Mucosa of descending colon (tissue), 3 donors: Measurements from ENCODE around the gene C1orf198. TPM values are rescaled to one million over a fixed set of nuclear protein-coding genes. Genes with fewer than 3 reads are reported as not detected.

Experiments used
- ATAC-seq: fragments of 200-7000 bp; cut with Tn5 transposase; one replicate; pipeline ENCODE4 v1.9.1; 2020; ENCODE audit warnings: mild to moderate bottlenecking, moderate library complexity
- DNase-seq, 3 donors: peaks; one replicate each; pipeline ENCODE4 v3.0.0-alpha.2; 2020
- H3K36me3 ChIP-seq: fragments of 200-600 bp; one replicate; pipeline ENCODE4 v1.8.0; 2021; ENCODE audit warnings: low read depth, mild to moderate bottlenecking
- H3K4me1 ChIP-seq: fragments of 200-600 bp; one replicate; pipeline ENCODE4 v1.8.0; 2021; ENCODE audit warnings: low read depth, mild to moderate bottlenecking
- H3K4me3 ChIP-seq: fragments of 200-600 bp; one replicate; pipeline ENCODE4 v1.8.0; 2021; ENCODE audit warnings: mild to moderate bottlenecking
- H3K9me3 ChIP-seq: fragments of 200-600 bp; one replicate; pipeline ENCODE4 v1.8.0; 2021; ENCODE audit warnings: mild to moderate bottlenecking
- CTCF ChIP-seq: fragments of 200-600 bp; IDR thresholded peaks from one replicate; pipeline ENCODE4 v1.8.0; 2022; ENCODE audit warnings: antibody characterized with exemption, mild to moderate bottlenecking
- intact Hi-C, 2 donors: fragments of 100-400 bp; cut with DNase I in 1 of 2; cut with micrococcal nuclease in 1 of 2; formaldehyde crosslinking; loops; one replicate each; pipeline versions ENCODE4 v1.11.0 to v1.11.1; 2022; cut with DNase I, micrococcal nuclease
- total RNA-seq, 3 donors: library from RNA; stranded (reverse); fragmentation: NEBNext Ultra II Directional in 2 of 3; extraction: Animal tissue kit (Norgen Biotek cat#: 25700) in 2 of 3; gene quantifications; one replicate each; pipeline versions ENCODE4 v1.2.1 to v1.2.4, GENCODE V29; 2021 to 2023
- donor health status: DM: no; HTN: no; CAD: no; lungs with moderate emphysema.
- donor health status: DM: no; HTN: no; CAD: no.
- donor health status: DM: no; HTN: yes; CAD: no.

C1orf198 gene
- total RNA-seq, 3 donors from 2014 or later: 9.8 to 35.9 (median 15.5) TPM

- intact Hi-C loops: no loop called here
- TF ChIP-seq CTCF: no peak
- Histone ChIP-seq H3K9me3 (peaks cover 9% of the 10 kb centered on the region), H3K36me3 (no peaks in the 10 kb centered on the region), H3K4me3 (no peak overlapping the region), H3K4me1 (no peaks in the 10 kb centered on the region)
- DNase-seq (no peak), ATAC-seq (no peak)
Observed at GRCh38 chr1:230812568-230812967, 55.8 kb downstream of the C1orf198 start.

DNA sequence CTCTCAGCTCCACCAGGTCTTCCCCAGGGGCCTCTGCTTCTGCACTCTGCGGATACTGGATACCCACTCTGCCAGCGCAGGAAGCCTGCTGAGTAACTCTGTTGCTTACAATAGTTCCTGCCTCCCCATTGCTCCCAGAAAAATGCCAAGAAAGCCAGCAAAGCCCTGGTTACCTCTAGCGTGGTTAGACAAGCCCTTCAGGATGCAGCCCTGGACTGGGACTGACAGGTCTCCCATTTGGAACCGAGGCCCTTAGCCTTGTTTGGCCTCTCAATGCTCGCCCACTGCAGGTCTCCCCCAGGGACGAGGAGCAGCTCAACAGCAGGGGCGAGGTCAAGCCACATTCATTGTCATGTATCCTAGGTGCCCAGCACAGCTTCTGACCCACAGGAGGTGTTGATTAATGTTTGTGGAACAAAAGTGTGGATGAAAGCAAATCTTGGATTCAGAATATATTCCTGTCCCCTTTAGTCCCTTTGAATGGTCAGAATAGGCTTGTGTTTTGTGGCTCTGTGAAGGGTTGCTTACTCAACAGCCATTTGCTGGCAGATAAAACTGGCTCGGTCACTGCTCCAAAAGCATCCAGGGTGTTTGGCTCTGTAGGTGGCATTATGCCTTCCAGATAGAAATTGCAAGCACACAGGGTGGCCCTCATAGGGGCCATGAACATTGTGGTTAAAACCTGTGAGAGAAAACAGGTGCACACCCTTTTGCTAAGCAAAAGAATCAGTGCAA lies 58.9 kb downstream of the C1orf198 start:
- ATAC-seq (no peak), DNase-seq (no peak)
- intact Hi-C loops: no loop called here

DNA sequence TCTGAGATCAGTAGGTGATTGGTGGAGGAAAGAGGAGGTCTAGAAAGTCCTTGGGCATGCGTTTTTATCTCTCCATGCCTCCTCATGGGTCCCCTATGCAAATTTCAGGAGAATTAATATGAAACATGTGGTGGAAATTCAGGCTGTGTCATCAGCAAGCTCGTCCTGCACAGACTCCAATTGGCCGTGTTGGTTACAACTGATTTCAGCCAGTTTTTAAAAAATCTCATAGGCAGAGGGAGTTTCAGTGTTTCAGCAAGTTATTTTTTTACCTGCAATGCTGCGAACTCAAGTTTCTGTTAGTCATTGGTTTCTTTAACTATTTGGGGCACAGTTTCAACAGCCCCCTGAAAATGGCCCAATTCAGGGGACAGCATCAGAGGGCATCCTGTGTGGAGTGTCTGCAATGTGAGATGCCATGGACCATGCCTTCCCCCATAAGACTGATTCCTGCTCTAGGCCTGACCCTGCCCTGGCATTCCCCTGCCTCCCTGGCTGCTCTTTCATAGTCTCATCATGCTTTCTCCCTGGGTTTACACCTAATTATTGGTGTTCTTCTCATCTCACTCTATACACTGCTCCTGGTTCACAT lies 59.9 kb downstream of the C1orf198 start:
- intact Hi-C loops: no loop called here
- no peak for TF ChIP-seq CTCF
- Histone ChIP-seq H3K4me1 (no peaks in the 10 kb centered on the region), H3K4me3 (no peak overlapping the region), H3K36me3 (no peaks in the 10 kb centered on the region), H3K9me3 (peaks cover 9% of the 10 kb centered on the region)
- DNase-seq (no peak), ATAC-seq (no peak)

More for the DNA sequence above, 58.9 kb downstream of the C1orf198 start:
- no peak for TF ChIP-seq CTCF
- Histone ChIP-seq H3K4me3 (no peak overlapping the region), H3K9me3 (peaks cover 9% of the 10 kb centered on the region), H3K4me1 (no peaks in the 10 kb centered on the region), H3K36me3 (no peaks in the 10 kb centered on the region)

DNA sequence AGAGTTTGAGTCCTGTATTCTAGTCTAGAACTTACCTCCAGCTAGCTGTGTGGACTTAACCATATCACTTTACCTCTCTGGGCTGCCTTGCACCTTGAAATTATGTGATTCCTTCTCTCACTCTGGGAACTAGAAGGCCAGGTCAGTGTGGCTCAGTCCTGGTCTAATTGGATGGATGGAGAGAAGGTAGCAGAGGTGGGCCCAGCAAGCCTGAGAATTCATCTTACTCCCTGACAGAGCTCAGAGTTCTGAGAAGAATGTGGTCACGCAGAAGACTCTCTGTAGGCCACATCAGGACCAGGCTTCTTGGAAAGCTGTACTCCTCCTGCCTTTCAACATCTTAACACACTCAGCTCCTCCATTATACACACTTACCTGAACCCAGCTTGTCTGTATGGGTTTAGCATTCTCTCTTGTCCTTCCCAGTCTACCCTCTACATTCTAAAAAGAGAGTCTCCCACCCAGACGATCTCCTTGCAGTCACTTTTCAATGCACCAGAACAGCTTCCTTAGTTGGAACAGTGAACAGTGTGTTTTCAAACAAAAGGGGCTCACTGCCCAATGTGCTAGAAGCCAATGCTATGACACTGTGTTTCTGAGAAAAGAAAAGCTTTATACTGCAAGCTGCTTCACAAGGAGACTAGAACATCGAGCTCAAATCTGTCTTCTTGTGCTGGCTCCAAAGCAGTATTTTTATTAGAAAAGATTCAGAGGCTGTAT lies 60.6 kb downstream of the C1orf198 start:
- no peak for TF ChIP-seq CTCF
- ATAC-seq: no peak
- Histone ChIP-seq H3K36me3 (no peaks in the 10 kb centered on the region), H3K4me1 (no peaks in the 10 kb centered on the region), H3K4me3 (no peak overlapping the region), H3K9me3 (peaks cover 5% of the 10 kb centered on the region)
- intact Hi-C loops: no loop called here
- no peak for DNase-seq

DNA sequence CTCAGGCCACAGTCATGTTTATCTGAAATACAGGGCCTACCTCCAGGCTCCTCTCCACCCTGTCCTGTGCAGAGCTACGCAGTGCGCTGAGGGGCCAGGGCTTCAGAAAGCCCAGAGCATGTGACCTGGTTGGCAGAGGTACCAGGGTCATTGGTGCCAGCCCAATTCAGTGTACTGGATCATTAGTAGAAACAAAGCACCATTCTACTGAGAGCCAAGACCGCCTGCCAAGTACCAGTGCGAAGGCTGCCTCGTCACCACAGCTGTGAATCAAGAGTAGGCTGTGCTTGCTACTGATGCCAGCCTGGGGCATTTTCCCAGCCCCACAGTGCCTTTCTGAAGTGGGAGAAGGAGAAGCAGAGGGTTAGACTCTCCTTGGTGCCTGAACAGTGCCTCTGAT lies 61.3 kb downstream of the C1orf198 start:
- ATAC-seq (no peak), DNase-seq (no peak)
- H3K4me3 ChIP-seq: no peak overlapping the region
- no peaks in the 10 kb centered on the region for H3K9me3 ChIP-seq
- no peaks in the 10 kb centered on the region for H3K36me3 ChIP-seq
- TF ChIP-seq CTCF: no peak
- intact Hi-C loops: no loop called here
- no peaks in the 10 kb centered on the region for H3K4me1 ChIP-seq
